SKM-1 treated with dmso at 0.1 percent for 144 hours (cell line): ENCODE data around the gene OR2L5.

Experiments
- DNase-seq: peaks from one replicate; lab custom pipeline; 2025; ENCODE audit not compliant: unreplicated experiment; lab: John Stamatoyannopoulos, UW

Gene OR2L5, protein sequence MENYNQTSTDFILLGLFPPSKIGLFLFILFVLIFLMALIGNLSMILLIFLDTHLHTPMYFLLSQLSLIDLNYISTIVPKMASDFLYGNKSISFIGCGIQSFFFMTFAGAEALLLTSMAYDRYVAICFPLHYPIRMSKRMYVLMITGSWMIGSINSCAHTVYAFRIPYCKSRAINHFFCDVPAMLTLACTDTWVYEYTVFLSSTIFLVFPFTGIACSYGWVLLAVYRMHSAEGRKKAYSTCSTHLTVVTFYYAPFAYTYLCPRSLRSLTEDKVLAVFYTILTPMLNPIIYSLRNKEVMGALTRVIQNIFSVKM

GRCh38 chr1:248013229-248013710, at the start of gene OR2L5:
TSS of gene OR2L5 (plus strand) at chr1:248013660. CDS start at chr1:248021948, 8,288 bp downstream.
- no peak for DNase-seq

DNA sequence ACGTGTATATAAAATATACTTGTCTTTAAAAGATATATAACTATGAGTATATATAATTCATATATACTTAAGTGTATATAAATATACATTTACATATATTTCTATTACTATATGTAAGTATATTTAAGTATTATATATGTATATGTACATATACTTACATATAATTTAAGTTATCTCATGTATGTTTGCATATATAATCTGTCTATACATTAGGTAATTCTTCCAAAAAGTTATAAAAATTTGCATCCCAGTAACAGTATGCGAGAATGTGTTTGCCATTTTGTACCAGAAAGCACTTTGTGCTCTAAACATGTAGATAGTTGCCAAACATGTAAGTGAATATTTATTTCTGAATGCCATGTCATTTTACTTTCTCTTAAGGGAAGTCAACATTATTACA, 48.5 kb upstream of the OR2L5 start, which contains the start of gene OR2AK2:
Gene OR2AK2, plus strand, starts transcription at position 301 of the 400 bp plus-strand sequence. CDS start 144 bp downstream, outside the sequence.
- no peak for DNase-seq

- no peak for DNase-seq
These were observed 46.8 kb upstream of the OR2L5 start for GRCh38 chr1:247966532-247967204.

DNA sequence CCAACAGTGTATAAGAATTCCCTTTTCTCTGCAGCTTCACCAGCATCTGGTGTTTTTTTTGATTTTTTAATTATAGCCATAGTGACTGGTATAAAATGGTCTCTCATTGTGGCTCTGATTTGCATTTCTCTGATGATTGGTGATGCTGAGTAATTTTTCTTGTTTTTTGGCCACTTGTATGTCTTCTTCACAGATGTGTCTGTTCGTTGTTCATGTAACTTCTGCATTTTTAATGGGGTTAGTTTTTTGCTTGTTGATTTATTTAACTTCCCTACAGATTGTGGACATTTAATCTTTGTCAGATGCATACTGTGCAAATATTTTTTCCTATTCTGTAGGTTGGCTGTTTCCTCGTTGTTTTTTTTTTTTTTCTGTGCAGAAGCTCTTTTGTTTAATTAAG, 20.5 kb upstream of the OR2L5 start:
- no peak for DNase-seq

GRCh38 chr1:247998811-247999210, 14.6 kb upstream of the OR2L5 start:
- no peak for DNase-seq

GRCh38 chr1:248000169-248000568, 13.3 kb upstream of the OR2L5 start:
- DNase-seq: no peak

DNA sequence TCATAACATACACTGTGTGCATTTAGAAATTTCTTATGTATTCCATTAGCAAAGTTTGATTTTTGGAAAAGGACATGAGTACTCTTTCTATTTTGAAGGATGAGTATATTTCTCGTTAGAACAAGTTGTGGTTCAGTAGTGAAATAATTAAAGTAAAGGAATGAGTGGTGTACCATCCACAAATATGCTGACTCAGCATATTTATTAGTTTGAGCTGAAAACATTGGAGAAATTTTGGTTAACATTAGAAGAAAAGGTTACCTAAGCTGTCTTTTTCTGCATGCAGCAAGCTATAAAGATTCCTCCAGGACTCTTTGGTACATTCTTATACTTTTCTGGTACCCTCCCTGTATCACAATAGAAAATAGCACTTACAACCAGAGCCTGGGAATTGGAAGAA, 5.7 kb upstream of the OR2L5 start:
- DNase-seq: no peak

DNA sequence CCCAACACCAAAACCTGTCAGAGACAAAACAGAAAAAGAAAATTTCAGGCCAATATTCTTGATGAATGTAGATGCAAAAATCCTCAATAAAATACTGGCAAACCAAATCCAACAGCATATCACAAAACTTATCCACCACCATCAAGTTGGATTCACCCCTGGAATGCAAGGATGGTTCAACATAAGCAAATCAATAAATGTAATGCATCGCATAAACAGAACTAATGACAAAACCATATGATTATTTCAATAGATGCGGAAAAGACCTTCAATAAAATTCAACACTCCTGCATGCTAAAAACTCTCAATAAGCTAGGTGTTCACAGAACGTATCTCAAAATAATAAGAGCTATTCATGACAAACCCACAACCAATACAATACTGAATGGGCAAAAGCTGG, 3.8 kb upstream of the OR2L5 start:
- no peak for DNase-seq

GRCh38 chr1:248015803-248016202, 2.3 kb downstream of the OR2L5 start:
- no peak for DNase-seq

- no peak for DNase-seq
These were observed 16.3 kb downstream of the OR2L5 start, which contains the start of gene OR2L2 for GRCh38 chr1:248029770-248030169. TSS of gene OR2L2 (plus strand) at chr1:248030070. CDS start at chr1:248038268, 8,198 bp downstream.

DNA sequence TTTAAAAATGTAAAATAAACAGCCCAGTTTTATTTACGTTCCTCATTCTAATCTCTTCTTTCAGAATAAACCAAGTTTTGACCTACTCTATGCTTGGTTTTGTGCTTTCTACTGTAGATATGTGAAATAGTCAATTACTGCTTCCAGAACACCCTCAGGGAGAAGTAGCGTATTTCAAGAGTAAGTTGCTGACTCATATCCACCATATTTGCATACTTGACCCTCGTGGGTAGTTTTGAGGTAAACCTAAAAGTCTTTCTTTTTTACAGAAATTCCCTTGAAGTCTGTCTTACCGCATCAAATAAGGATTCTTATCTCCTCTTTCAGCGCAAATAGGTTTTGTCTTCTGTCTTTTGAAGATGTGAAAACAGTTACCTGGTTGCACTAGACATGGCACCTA, 31.7 kb downstream of the OR2L5 start:
- no peak for DNase-seq

GRCh38 chr1:248046536-248046935, 33.1 kb downstream of the OR2L5 start, which contains the start of gene OR2L3:
TSS of gene OR2L3 (plus strand) at chr1:248046836. CDS start at chr1:248060682, 13,846 bp downstream.
- DNase-seq: no peak

GRCh38 chr1:248047008-248047407, 33.5 kb downstream of the OR2L5 start:
- no peak for DNase-seq

DNA sequence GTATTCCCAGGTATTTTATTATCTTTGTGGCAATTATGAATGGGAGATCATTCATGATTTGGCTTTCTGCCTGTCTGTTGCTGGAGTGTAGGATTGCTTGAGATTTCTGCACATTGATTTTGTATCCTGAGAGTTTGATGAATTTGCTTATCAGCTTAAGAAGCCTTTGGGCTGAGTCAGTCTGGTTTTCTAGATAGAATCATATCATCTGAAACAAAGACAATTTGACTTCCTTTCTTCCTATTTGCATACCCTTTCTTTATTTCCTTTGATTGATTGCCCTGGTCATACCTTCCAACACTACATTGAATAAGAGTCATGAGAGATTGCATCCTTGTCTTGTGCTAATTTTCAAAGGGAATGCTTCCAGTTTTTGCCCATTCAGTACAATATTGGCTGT, 41.2 kb downstream of the OR2L5 start:
- no peak for DNase-seq

DNA sequence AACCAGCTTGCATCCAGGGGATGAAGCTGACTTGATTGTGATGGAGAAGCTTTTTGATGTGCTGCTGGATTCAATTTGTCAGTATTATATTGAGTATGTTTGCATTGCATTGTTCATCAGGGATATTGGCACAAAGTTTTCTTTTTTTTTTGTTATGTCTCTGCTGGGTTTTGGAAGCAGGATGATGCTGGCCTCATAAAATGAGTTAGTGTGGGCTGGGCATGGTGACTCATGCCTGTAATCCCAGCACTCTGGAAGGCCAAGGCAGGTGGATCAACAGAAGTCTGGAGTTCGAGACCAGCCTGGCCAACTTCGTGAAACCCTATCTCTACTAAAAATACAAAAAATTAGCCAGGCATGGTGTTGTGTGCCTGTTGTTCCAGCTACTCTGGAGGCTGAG, 41.8 kb downstream of the OR2L5 start:
- DNase-seq: no peak

GRCh38 chr1:248065071-248065470, 51.6 kb downstream of the OR2L5 start:
- no peak for DNase-seq

- no peak for DNase-seq
These were observed 52.1 kb downstream of the OR2L5 start for GRCh38 chr1:248065604-248066003.
